NCI-H510A treated with DMSO at 0.1 percent for 48 hours (cell line): ENCODE results near the gene C3orf62.

Experiments used
- DNase-seq: peaks from one replicate; lab custom pipeline; 2025; lab: John Stamatoyannopoulos, UW

C3orf62 gene

GRCh38 chr3:49276475-49277382 lies at the start of gene C3orf62:
Gene C3orf62, minus strand, starts transcription at chr3:49277232. Its CDS starts 360 bp downstream, at chr3:49276872.
- no peak for DNase-seq

GRCh38 chr3:49324768-49325167 lies 47.7 kb upstream of the C3orf62 start:
- no peak for DNase-seq

GRCh38 chr3:49316696-49317457 lies 39.8 kb upstream of the C3orf62 start:
- DNase-seq: no peak

- no peak for DNase-seq
These were observed 37.1 kb upstream of the C3orf62 start for GRCh38 chr3:49313896-49314688.

- no peak for DNase-seq
These were observed 34.3 kb upstream of the C3orf62 start for GRCh38 chr3:49311283-49311682.

- no peak for DNase-seq
These were observed 33.6 kb upstream of the C3orf62 start for GRCh38 chr3:49310677-49311076.

GRCh38 chr3:49305608-49306007 lies 28.6 kb upstream of the C3orf62 start:
- DNase-seq: no peak

GRCh38 chr3:49302613-49303012 lies 25.6 kb upstream of the C3orf62 start:
- no peak for DNase-seq

- no peak for DNase-seq
These were observed 23.6 kb upstream of the C3orf62 start for GRCh38 chr3:49300595-49300994.

- no peak for DNase-seq
These were observed 21.5 kb upstream of the C3orf62 start for GRCh38 chr3:49298511-49298910.

- no peak for DNase-seq
These were observed 19.9 kb upstream of the C3orf62 start for GRCh38 chr3:49296781-49297411.

- DNase-seq: no peak
These were observed 18.5 kb upstream of the C3orf62 start for GRCh38 chr3:49295489-49296058.

- DNase-seq: no peak
These were observed 17.3 kb upstream of the C3orf62 start for GRCh38 chr3:49294343-49294742.

GRCh38 chr3:49283997-49284396 lies 7.0 kb upstream of the C3orf62 start:
- DNase-seq: no peak

GRCh38 chr3:49279376-49279775 lies 2.3 kb upstream of the C3orf62 start:
- DNase-seq: no peak

- DNase-seq: no peak
These were observed 1.5 kb upstream of the C3orf62 start for GRCh38 chr3:49278548-49278947.

GRCh38 chr3:49277383-49277775 lies 347 bp upstream of the C3orf62 start:
- DNase-seq: no peak

- DNase-seq: no peak
These were observed 3.1 kb downstream of the C3orf62 start for GRCh38 chr3:49273825-49274532.

- DNase-seq: no peak
These were observed 6.0 kb downstream of the C3orf62 start for GRCh38 chr3:49271047-49271446.

- DNase-seq: no peak
These were observed 6.9 kb downstream of the C3orf62 start for GRCh38 chr3:49270156-49270500.
